ENCODE data around the gene SART3. TPM values are rescaled to one million over a fixed set of nuclear protein-coding genes. Genes with fewer than 3 reads are reported as not detected.

SART3 gene
- total and polyA plus RNA-seq, 2 of the 13 experiments (the other 11 are each of a cell fraction or from before 2014, with no cell fraction given), result 16.1 to 69.9 TPM

DNA sequence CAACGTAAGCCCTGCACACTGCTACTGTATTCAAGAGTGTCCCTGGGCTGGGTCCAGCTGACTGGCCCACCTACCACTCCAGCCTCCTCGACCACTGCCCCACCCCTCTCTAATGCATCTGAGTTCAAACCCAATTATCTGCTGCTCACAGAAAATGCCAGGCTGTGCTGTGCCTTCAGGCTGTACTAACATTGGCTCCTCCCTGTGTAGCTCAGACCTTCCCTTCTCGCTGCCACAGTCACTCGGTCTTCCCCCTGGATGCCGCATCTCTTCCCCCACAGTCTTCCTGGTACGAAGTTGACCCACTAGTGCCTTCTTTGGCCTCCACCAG, 33.8 kb downstream of the SART3 start:
- Histone ChIP-seq H4K20me1 (ENCODE audit: insufficient read depth, low read length) (no peaks in the 10 kb centered on the region), H3K27ac (ENCODE audit: extremely low read length, insufficient read depth, low read length) (no peak overlapping the region), H2AFZ (ENCODE audit: low read length) (no peak overlapping the region), H3K79me2 (ENCODE audit: insufficient read depth, low read length) (no peaks in the 10 kb centered on the region), H3K27me3 (ENCODE audit: control insufficient read depth in 1 of 2, insufficient read depth in 2 of 2, low read length in 2 of 2) (no peaks in the 10 kb centered on the region), H3K4me2 (ENCODE audit: low read depth, low read length) (no peak overlapping the region), H3K36me3 (replicated peaks in 1 of 2; ENCODE audit: control insufficient read depth in 1 of 2, insufficient read depth in 2 of 2, low read length in 2 of 2) (peaks cover 60 to 96% of the 10 kb centered on the region in 2 experiments), H3K9me3 (ENCODE audit: low read length) (no peaks in the 10 kb centered on the region), H3K4me1 (ENCODE audit: insufficient read depth, low read length) (no peaks in the 10 kb centered on the region), H3K4me3 (replicated peaks in 1 of 3; ENCODE audit: insufficient read depth in 1 of 3, low read depth in 2 of 3, low read length in 3 of 3) (no peak overlapping the region), H3K9ac (ENCODE audit: insufficient read depth, low read depth, low read length) (no peak overlapping the region)
- ChIA-PET POLR2A (no interaction called here), CTCF (ENCODE audit: low intra/inter-chr PET ratio, low total read pairs) (no interaction called here)
- intact Hi-C loops (cut with micrococcal nuclease; ENCODE audit: unreplicated experiment), result no loop called here
- TF ChIP-seq ZNF629 (CRISPR knock-in tag; conservative IDR thresholded peaks at IDR 0.05), result no peak
- peak; percentile 1 for TF ChIP-seq RBM22 (optimal IDR thresholded peaks at IDR 0.05; ENCODE audit: low read length)
- TF ChIP-seq SRSF1 (optimal IDR thresholded peaks at IDR 0.05; ENCODE audit: low read depth, low read length), result no peak
- TF ChIP-seq, protein P1, sequence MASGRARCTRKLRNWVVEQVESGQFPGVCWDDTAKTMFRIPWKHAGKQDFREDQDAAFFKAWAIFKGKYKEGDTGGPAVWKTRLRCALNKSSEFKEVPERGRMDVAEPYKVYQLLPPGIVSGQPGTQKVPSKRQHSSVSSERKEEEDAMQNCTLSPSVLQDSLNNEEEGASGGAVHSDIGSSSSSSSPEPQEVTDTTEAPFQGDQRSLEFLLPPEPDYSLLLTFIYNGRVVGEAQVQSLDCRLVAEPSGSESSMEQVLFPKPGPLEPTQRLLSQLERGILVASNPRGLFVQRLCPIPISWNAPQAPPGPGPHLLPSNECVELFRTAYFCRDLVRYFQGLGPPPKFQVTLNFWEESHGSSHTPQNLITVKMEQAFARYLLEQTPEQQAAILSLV (CRISPR knock-in tag; IDR thresholded peaks at IDR 0.05; ENCODE audit: borderline replicate concordance), result no peak
- FAIRE-seq (no peak), ATAC-seq (no peak), DNase-seq (ENCODE audit: low spot score) (no peak)
- in situ Hi-C loops (cut with HindIII; ENCODE audit: extremely low pct_ligation_motif_present, low pct_unique_long_range_greater_than_20kb), result no loop called here
- BruUV-seq (replicated peaks), result no TSS peak
- 96% methylated on average over 6 of the region's 6 CpGs for WGBS (ENCODE audit: low lambda C conversion rate)

DNA sequence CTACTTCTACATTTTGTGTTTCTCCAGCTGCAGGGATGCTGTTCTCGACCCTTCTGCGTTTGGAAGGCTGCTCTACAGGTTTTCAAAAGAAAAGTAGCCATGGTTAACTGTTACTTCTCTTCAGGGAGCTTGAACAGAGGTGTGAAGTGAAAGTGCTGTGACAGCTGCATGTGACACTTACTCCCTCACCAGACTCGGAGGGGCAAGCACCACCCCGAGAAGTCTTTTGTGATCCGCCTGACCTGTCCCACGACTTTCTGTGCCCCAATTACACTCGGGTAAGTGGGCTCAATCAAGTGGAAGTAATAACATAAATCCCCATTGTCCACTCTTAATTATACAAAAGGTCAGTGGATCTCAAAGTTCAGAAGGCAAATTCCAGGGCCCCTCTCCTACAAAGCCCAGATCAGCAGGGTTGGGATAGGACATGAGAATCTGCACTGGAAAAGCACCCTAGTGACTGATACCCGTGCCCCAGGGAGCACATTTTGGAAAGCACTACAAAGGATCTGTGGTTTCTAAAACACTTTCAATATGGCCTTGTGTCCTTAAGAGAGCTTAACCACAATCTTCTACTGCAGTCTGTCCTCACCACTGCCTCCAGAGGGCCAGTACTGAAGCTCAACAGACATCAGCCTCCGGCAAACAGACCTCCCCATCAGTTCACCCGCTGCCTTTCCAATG, 34.3 kb downstream of the SART3 start:
- ATAC-seq (peak; percentile 35; the same call in 2 of the 3 replicates), DNase-seq (ENCODE audit: low spot score) (no peak)
- POLR2A ChIA-PET, result no interaction called here

More for the DNA sequence above, 34.3 kb downstream of the SART3 start:
- Histone ChIP-seq H3K27me3 (ENCODE audit: control insufficient read depth in 1 of 2, insufficient read depth in 2 of 2, low read length in 2 of 2) (no peaks in the 10 kb centered on the region), H3K9ac (ENCODE audit: insufficient read depth, low read depth, low read length) (no peak overlapping the region), H3K4me1 (ENCODE audit: insufficient read depth, low read length) (no peaks in the 10 kb centered on the region), H3K36me3 (replicated peaks in 1 of 2; ENCODE audit: control insufficient read depth in 1 of 2, insufficient read depth in 2 of 2, low read length in 2 of 2) (peaks cover 59 to 96% of the 10 kb centered on the region in 2 experiments), H3K27ac (ENCODE audit: extremely low read length, insufficient read depth, low read length) (no peak overlapping the region), H3K9me3 (ENCODE audit: low read length) (no peaks in the 10 kb centered on the region), H3K79me2 (ENCODE audit: insufficient read depth, low read length) (no peaks in the 10 kb centered on the region), H3K4me2 (ENCODE audit: low read depth, low read length) (no peak overlapping the region), H2AFZ (ENCODE audit: low read length) (no peak overlapping the region), H4K20me1 (ENCODE audit: insufficient read depth, low read length) (no peaks in the 10 kb centered on the region), H3K4me3 (replicated peaks in 1 of 3; ENCODE audit: insufficient read depth in 1 of 3, low read depth in 2 of 3, low read length in 3 of 3) (no peak overlapping the region)
- CTCF ChIA-PET (ENCODE audit: low intra/inter-chr PET ratio, low total read pairs), result no interaction called here
- intact Hi-C loops (cut with micrococcal nuclease; ENCODE audit: unreplicated experiment), result no loop called here
- no TSS peak for BruUV-seq (replicated peaks)
- no peak for FAIRE-seq
- in situ Hi-C loops (cut with HindIII; ENCODE audit: extremely low pct_ligation_motif_present, low pct_unique_long_range_greater_than_20kb), result no loop called here
- 93% methylated on average over 10 of the region's 10 CpGs for whole genome bisulfite sequencing (ENCODE audit: low lambda C conversion rate)
- TF ChIP-seq DMAP1 (CRISPR knock-in tag; IDR thresholded peaks at IDR 0.05) (no peak), HNF4G (IDR thresholded peaks at IDR 0.05; ENCODE audit: borderline replicate concordance, low read depth, low read length) (no peak), HNF4G (CRISPR knock-in tag; IDR thresholded peaks at IDR 0.05; ENCODE audit: borderline replicate concordance, low read depth) (no peak), MED1 (CRISPR knock-in tag; IDR thresholded peaks at IDR 0.05) (no peak), POLR2AphosphoS2 (IDR thresholded peaks at IDR 0.05; ENCODE audit: low read depth, low read length) (no peak)

All from HepG2 (cell line).